Neural cell (in vitro differentiated cells): ENCODE measurements around the gene TCF4.

ENCODE experiments used
- EP300 ChIP-seq: fragments of 450-650 bp; conservative IDR thresholded peaks from 2 replicates; pipeline ENCODE4 v1.6.1; 2014; ENCODE audit warnings: antibody characterized with exemption, mild to moderate bottlenecking, moderate library complexity; ENCODE audit not compliant: poor library complexity, severe bottlenecking
- EZH2 ChIP-seq: fragments of 200-600, 300-800 bp; shearing (Covaris generic), sonication (generic); IDR thresholded peaks from 2 replicates; pipeline ENCODE4 v1.6.1; 2014; ENCODE audit warnings: antibody characterized with exemption, low read length, borderline replicate concordance, mild to moderate bottlenecking; ENCODE audit not compliant: insufficient read depth, poor library complexity, severe bottlenecking
- POLR2AphosphoS5 ChIP-seq: IDR thresholded peaks from 2 replicates; pipeline ENCODE4 v1.6.1; 2012
- TAF1 ChIP-seq: IDR thresholded peaks from 2 replicates; pipeline ENCODE4 v1.6.1; 2012; ENCODE audit warnings: low read depth
- TF ChIP-seq, protein P1 (sequence below): fragments of 450-650 bp; IDR thresholded peaks from 2 replicates; pipeline ENCODE4 v1.5.1; 2014; ENCODE audit warnings: antibody characterized with exemption, mild to moderate bottlenecking, moderate library complexity; ENCODE audit not compliant: poor library complexity, severe bottlenecking
- TF ChIP-seq, protein P2 (sequence below): IDR thresholded peaks from 2 replicates; pipeline ENCODE4 v1.6.1; 2012; ENCODE audit warnings: borderline replicate concordance

- TF ChIP-seq EP300 (no peak), POLR2AphosphoS5 (no peak), EZH2 (no peak), TAF1 (no peak)
- TF ChIP-seq, protein P1, sequence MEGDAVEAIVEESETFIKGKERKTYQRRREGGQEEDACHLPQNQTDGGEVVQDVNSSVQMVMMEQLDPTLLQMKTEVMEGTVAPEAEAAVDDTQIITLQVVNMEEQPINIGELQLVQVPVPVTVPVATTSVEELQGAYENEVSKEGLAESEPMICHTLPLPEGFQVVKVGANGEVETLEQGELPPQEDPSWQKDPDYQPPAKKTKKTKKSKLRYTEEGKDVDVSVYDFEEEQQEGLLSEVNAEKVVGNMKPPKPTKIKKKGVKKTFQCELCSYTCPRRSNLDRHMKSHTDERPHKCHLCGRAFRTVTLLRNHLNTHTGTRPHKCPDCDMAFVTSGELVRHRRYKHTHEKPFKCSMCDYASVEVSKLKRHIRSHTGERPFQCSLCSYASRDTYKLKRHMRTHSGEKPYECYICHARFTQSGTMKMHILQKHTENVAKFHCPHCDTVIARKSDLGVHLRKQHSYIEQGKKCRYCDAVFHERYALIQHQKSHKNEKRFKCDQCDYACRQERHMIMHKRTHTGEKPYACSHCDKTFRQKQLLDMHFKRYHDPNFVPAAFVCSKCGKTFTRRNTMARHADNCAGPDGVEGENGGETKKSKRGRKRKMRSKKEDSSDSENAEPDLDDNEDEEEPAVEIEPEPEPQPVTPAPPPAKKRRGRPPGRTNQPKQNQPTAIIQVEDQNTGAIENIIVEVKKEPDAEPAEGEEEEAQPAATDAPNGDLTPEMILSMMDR: no peak
- TF ChIP-seq, protein P2, sequence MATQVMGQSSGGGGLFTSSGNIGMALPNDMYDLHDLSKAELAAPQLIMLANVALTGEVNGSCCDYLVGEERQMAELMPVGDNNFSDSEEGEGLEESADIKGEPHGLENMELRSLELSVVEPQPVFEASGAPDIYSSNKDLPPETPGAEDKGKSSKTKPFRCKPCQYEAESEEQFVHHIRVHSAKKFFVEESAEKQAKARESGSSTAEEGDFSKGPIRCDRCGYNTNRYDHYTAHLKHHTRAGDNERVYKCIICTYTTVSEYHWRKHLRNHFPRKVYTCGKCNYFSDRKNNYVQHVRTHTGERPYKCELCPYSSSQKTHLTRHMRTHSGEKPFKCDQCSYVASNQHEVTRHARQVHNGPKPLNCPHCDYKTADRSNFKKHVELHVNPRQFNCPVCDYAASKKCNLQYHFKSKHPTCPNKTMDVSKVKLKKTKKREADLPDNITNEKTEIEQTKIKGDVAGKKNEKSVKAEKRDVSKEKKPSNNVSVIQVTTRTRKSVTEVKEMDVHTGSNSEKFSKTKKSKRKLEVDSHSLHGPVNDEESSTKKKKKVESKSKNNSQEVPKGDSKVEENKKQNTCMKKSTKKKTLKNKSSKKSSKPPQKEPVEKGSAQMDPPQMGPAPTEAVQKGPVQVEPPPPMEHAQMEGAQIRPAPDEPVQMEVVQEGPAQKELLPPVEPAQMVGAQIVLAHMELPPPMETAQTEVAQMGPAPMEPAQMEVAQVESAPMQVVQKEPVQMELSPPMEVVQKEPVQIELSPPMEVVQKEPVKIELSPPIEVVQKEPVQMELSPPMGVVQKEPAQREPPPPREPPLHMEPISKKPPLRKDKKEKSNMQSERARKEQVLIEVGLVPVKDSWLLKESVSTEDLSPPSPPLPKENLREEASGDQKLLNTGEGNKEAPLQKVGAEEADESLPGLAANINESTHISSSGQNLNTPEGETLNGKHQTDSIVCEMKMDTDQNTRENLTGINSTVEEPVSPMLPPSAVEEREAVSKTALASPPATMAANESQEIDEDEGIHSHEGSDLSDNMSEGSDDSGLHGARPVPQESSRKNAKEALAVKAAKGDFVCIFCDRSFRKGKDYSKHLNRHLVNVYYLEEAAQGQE: no peak
These were observed 171.2 kb downstream of the TCF4 start for GRCh38 chr18:55416791-55417190.
